ENCODE measurements around the gene VPS4A.
A peak's percentile ranks its signal among the peaks of the same experiment; 100 is the strongest.

VPS4A gene

DNA sequence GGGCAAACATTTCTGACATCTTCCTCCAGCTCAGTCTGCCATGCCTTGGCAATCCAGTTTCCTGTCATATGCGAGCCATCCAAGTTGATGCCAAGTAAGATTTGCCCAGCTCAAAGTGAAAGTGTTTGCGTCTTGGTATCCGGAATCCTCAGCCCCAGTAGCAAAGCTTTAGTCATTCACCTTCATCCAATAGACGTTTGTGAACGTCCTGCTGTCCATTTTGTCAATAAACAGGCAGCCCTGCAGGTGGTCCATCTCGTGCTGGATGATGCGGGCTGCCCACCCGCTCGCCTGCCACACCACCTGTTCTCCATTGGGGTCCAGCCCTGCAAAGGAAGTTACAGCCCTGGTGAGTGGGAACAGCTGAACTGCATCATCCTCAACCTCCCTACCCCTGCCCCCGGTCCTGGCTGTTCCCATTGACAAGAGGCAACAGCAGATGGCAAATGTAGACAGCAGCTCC, 17.7 kb downstream of the VPS4A start:
- DNase-seq = peak in 1 of 2 donors; percentile 2
- no peak overlapping the region for H3K27ac ChIP-seq

DNA sequence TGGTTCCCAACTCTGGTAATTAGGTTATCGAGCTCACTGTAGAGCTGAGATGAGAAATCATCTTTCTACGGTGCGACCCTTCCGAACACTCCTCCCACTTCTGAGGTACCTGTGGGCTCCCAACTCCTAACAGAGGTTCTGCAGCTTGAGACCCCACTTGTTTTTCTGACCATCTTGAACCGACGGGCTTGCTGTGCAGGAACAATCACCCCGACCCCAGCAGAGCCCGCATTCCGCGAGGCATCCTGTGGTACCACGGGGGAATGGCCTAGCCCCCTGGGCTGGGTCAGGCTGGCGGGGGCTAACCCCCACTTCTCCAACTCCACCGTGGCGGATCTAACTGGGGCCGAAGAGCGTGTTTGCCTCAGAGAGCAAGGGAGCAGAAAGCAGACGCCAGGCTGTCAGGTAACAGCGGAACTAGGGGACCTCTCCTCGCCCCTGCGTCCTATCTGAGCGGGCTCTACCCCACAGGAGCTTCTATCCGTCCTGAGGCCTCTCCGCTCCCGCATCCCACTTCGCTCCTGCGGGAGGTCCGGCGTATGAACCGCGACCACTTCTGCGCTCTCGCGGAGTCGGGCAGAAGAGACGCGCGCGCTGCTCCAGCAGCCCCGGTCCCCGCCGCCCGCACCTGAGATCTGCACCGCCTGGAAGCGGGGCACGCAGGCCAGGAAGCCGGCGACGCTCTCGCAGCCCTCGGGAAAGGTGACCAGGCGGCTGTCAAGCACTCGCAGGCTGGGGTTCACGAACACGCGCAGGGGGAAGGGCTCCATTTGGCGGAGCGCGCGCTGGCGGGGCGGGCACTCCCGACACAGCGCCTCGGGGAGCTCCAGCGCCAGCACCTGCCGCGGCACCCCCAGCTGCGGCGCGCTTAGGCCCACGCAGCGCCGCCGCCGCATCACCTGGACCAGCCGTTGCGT, 18.5 kb downstream of the VPS4A start:
- Histone ChIP-seq H3K27ac (peak overlapping the region; percentile 85 to 90), H3K9me3 (no peaks in the 10 kb centered on the region), H3K36me3 (peaks cover 35 to 65% (median 59%) of the 10 kb centered on the region in 3 donors), H3K4me1 (peaks cover 0 to 54% (median 27%) of the 10 kb centered on the region in 4 donors), H3K27me3 (no peaks in the 10 kb centered on the region), H3K4me3 (peak overlapping the region; percentile 92 to 96)
- intact Hi-C loops (cut with DNase I; ENCODE audit: low total_unique reads) = loop anchor here (5.0 to 10.0 kb wide), 2 partner anchors 58 to 795 kb away; partner anchors contain the start of genes TERF2 and ZFP90
- TF ChIP-seq, protein P1, sequence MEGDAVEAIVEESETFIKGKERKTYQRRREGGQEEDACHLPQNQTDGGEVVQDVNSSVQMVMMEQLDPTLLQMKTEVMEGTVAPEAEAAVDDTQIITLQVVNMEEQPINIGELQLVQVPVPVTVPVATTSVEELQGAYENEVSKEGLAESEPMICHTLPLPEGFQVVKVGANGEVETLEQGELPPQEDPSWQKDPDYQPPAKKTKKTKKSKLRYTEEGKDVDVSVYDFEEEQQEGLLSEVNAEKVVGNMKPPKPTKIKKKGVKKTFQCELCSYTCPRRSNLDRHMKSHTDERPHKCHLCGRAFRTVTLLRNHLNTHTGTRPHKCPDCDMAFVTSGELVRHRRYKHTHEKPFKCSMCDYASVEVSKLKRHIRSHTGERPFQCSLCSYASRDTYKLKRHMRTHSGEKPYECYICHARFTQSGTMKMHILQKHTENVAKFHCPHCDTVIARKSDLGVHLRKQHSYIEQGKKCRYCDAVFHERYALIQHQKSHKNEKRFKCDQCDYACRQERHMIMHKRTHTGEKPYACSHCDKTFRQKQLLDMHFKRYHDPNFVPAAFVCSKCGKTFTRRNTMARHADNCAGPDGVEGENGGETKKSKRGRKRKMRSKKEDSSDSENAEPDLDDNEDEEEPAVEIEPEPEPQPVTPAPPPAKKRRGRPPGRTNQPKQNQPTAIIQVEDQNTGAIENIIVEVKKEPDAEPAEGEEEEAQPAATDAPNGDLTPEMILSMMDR (IDR thresholded peaks at IDR 0.05) = no peak
- no peak for DNase-seq

More for the DNA sequence above, 17.7 kb downstream of the VPS4A start:
- H3K27me3 ChIP-seq = no peaks in the 10 kb centered on the region
- TF ChIP-seq, protein P1 (IDR thresholded peaks at IDR 0.05) = no peak
- H3K36me3 ChIP-seq = peaks cover 35 to 65% (median 59%) of the 10 kb centered on the region in 3 donors
- peak overlapping the region; percentile 92 to 96 for H3K4me3 ChIP-seq
- no peaks in the 10 kb centered on the region for H3K9me3 ChIP-seq
- peaks cover 0 to 50% (median 27%) of the 10 kb centered on the region in 4 donors for H3K4me1 ChIP-seq
- intact Hi-C loops (cut with DNase I; ENCODE audit: low total_unique reads) = no loop called here

DNA sequence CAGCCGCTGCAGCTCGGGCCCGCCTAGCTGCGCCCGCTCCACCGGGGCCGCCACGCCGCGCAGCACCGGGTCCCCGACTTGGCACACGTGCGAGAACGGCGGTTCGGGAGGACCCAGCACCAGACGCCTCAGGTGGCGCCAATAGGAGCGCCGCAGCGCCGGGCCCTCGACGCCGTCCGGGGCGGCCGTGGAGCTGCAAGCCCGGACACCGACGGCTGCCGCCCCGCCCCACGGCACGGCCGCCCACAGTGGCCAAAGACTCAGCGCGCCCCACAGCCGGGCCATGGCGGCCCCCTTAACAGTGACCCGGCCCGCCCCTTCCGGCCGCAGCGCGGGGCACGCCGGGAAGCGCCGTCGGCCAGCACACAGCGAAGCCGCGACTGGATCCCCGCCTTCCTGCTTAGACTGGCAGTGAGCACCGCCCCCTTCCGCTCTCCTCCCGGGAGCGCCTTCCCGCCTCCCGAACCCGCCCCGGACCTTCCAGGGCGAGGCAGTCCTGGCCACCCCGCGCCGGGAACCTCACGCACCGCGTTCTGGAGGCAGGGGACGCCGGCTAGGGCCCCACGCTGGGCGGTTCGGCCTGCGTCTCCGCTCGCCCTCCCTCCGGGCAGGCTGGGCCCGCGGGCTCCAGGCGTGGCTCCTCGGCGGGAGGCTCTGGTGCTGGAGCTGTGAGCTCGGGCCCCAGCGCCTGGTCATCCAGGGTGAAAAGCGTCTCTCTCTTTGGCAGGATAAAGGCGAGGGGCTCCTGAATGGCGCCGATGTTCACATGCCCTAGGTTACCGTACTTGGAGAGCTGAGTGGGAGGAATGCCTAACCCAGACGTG, 19.3 kb downstream of the VPS4A start, which contains the start of gene PDF:
Gene PDF, minus strand, starts transcription at position 303 of the 824 bp plus-strand sequence. Its CDS starts 18 bp downstream, at position 285.
- DNase-seq = peak; percentile 96
- TF ChIP-seq, protein P1 (IDR thresholded peaks at IDR 0.05) = peak in 1 of 2 experiments; percentile 7
- Histone ChIP-seq H3K36me3 (peaks cover 35 to 65% (median 59%) of the 10 kb centered on the region in 3 donors), H3K4me1 (peaks cover 0 to 52% (median 27%) of the 10 kb centered on the region in 4 donors), H3K4me3 (peak within 1 kb of the TSS; percentile 92 to 96), H3K27ac (peak within 1 kb of the TSS; percentile 85 to 90), H3K9me3 (no peaks in the 10 kb centered on the region), H3K27me3 (no peaks in the 10 kb centered on the region)
- intact Hi-C loops (cut with DNase I; ENCODE audit: low total_unique reads) = loop anchor here (5.0 to 10.0 kb wide), 2 partner anchors 57 to 796 kb away; partner anchors contain the start of genes TERF2 and ZFP90

DNA sequence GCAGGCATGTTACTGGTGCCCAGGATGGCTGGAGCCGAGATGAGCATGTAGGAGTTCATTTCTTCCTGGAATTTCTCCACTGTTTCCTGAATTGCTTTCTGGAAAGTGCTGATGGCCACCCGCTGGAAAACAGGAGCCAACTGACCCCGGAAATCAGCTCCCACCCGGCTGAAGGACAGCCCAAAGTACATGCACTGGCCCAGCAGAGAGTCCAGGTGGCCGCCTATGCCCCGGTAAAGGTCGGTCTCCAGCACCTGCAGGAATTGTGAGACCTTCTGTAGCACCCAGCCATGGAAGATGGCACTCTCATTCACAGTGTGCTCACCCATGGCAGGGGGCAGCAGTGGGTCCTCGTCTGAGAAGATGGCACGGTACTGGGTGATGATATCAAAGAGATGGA, 23.5 kb downstream of the VPS4A start:
- Histone ChIP-seq H3K36me3 (peaks cover 42 to 50% (median 44%) of the 10 kb centered on the region in 3 donors), H3K4me3 (no peak overlapping the region), H3K27ac (no peak overlapping the region), H3K9me3 (no peaks in the 10 kb centered on the region), H3K4me1 (peaks cover 0 to 32% (median 24%) of the 10 kb centered on the region in 4 donors), H3K27me3 (no peaks in the 10 kb centered on the region)
- TF ChIP-seq, protein P1 (IDR thresholded peaks at IDR 0.05) = no peak
- intact Hi-C loops (cut with DNase I; ENCODE audit: low total_unique reads) = loop anchor here (5.0 to 10.0 kb wide), 2 partner anchors 53 to 800 kb away; partner anchors contain the start of genes TERF2 and ZFP90
- no peak for DNase-seq
